ENCODE measurements around the gene HPN. TPM values are rescaled to one million over a fixed set of nuclear protein-coding genes. Genes with fewer than 3 reads are reported as not detected.

HPN gene
- total and polyA plus RNA-seq, 2 of the 13 experiments (the other 11 are each of a cell fraction or from before 2014, with no cell fraction given): 46.7 to 261 TPM

DNA sequence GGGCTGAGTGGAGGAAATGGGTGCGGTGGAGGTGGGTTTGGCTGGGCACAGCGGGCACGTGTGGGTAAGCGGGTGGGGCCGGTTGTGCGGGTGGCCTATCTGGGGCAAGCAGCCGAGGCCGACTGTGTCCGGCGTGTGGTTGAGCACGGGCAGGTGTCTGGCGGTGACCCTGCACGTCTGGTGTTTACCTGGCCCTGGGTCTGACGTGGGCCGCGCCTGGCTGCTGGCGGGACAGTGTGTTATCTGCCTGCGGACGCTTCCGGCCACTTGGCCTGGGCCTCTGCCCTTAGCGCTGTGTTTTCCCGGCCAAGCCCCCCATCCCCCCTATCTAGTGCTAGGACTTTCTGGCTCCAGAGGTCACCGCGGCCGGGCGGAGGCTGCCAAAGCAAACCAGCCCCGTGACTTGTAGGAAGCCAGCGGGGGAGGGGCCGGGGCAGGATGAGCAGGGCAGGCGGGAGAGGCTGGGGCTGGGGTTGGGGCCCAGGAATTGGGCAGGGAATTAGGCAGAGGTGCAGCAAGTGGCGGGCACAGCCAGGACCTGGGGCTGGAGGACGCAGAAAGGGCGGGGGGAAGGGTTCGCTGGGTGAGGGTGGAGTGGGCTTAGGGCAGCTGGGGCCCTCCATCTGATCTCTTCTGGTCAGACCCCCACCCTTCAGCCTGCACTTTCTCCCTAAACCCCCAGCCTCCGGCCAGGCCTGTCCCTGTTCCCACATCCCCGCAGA lies 534 bp upstream of the HPN start (continued):
- TF ChIP-seq, protein P1, sequence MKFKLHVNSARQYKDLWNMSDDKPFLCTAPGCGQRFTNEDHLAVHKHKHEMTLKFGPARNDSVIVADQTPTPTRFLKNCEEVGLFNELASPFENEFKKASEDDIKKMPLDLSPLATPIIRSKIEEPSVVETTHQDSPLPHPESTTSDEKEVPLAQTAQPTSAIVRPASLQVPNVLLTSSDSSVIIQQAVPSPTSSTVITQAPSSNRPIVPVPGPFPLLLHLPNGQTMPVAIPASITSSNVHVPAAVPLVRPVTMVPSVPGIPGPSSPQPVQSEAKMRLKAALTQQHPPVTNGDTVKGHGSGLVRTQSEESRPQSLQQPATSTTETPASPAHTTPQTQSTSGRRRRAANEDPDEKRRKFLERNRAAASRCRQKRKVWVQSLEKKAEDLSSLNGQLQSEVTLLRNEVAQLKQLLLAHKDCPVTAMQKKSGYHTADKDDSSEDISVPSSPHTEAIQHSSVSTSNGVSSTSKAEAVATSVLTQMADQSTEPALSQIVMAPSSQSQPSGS (CRISPR knock-in tag; IDR thresholded peaks at IDR 0.05): peak; percentile 88; the same call in 1 of the 2 replicates
- TF ChIP-seq HDAC1 (CRISPR knock-in tag; IDR thresholded peaks at IDR 0.05) (peak; percentile 99), TCF12 (IDR thresholded peaks at IDR 0.05) (no peak), TCF12 (CRISPR knock-in tag; IDR thresholded peaks at IDR 0.05) (peak; percentile 99), YEATS2 (CRISPR knock-in tag; IDR thresholded peaks at IDR 0.05; ENCODE audit: borderline replicate concordance) (peak; percentile 62; the same call in 1 of the 2 replicates), TEAD3 (CRISPR knock-in tag; optimal IDR thresholded peaks at IDR 0.05; ENCODE audit: borderline replicate concordance) (peak; percentile 84), AGO1 (IDR thresholded peaks at IDR 0.05; ENCODE audit: low read depth, low read length, poor library complexity, severe bottlenecking) (peak; percentile 60), ZNF550 (CRISPR knock-in tag; IDR thresholded peaks at IDR 0.05; ENCODE audit: borderline replicate concordance) (no peak), AKAP8 (CRISPR knock-in tag; IDR thresholded peaks at IDR 0.05) (peak; percentile 98), MXD4 (CRISPR knock-in tag; IDR thresholded peaks at IDR 0.05) (peak; percentile 55), RBFOX2 (IDR thresholded peaks at IDR 0.05; ENCODE audit: low read depth, low read length) (peak; percentile 97), FOXK1 (CRISPR knock-in tag; IDR thresholded peaks at IDR 0.05; ENCODE audit: borderline replicate concordance, low read depth) (peak; percentile 91), NFYB (CRISPR knock-in tag; IDR thresholded peaks at IDR 0.05) (no peak), DPF2 (CRISPR knock-in tag; IDR thresholded peaks at IDR 0.05; ENCODE audit: borderline replicate concordance, low read depth) (peak; percentile 73; the same call in 1 of the 2 replicates), SMAD3 (CRISPR knock-in tag; IDR thresholded peaks at IDR 0.05) (no peak; the same call in 1 of the 2 replicates), ZFP41 (CRISPR knock-in tag; IDR thresholded peaks at IDR 0.05; ENCODE audit: borderline replicate concordance) (no peak), ZBTB42 (CRISPR knock-in tag; IDR thresholded peaks at IDR 0.05) (no peak), EHMT2 (IDR thresholded peaks at IDR 0.05; ENCODE audit: borderline replicate concordance, low read depth, low read length) (no peak)
- TF ChIP-seq, protein P2, sequence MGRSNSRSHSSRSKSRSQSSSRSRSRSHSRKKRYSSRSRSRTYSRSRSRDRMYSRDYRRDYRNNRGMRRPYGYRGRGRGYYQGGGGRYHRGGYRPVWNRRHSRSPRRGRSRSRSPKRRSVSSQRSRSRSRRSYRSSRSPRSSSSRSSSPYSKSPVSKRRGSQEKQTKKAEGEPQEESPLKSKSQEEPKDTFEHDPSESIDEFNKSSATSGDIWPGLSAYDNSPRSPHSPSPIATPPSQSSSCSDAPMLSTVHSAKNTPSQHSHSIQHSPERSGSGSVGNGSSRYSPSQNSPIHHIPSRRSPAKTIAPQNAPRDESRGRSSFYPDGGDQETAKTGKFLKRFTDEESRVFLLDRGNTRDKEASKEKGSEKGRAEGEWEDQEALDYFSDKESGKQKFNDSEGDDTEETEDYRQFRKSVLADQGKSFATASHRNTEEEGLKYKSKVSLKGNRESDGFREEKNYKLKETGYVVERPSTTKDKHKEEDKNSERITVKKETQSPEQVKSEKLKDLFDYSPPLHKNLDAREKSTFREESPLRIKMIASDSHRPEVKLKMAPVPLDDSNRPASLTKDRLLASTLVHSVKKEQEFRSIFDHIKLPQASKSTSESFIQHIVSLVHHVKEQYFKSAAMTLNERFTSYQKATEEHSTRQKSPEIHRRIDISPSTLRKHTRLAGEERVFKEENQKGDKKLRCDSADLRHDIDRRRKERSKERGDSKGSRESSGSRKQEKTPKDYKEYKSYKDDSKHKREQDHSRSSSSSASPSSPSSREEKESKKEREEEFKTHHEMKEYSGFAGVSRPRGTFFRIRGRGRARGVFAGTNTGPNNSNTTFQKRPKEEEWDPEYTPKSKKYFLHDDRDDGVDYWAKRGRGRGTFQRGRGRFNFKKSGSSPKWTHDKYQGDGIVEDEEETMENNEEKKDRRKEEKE (IDR thresholded peaks at IDR 0.05): no peak
- TF ChIP-seq, protein P3, sequence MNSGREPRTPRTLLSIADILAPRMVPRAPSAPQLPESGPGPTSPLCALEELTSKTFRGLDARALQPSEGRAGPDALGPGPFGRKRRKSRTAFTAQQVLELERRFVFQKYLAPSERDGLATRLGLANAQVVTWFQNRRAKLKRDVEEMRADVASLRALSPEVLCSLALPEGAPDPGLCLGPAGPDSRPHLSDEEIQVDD (CRISPR knock-in tag; IDR thresholded peaks at IDR 0.05; ENCODE audit: borderline replicate concordance): 0 out of 2 replicates have a peak, but pooled peaks have one; percentile 35
- TF ChIP-seq, protein P4, sequence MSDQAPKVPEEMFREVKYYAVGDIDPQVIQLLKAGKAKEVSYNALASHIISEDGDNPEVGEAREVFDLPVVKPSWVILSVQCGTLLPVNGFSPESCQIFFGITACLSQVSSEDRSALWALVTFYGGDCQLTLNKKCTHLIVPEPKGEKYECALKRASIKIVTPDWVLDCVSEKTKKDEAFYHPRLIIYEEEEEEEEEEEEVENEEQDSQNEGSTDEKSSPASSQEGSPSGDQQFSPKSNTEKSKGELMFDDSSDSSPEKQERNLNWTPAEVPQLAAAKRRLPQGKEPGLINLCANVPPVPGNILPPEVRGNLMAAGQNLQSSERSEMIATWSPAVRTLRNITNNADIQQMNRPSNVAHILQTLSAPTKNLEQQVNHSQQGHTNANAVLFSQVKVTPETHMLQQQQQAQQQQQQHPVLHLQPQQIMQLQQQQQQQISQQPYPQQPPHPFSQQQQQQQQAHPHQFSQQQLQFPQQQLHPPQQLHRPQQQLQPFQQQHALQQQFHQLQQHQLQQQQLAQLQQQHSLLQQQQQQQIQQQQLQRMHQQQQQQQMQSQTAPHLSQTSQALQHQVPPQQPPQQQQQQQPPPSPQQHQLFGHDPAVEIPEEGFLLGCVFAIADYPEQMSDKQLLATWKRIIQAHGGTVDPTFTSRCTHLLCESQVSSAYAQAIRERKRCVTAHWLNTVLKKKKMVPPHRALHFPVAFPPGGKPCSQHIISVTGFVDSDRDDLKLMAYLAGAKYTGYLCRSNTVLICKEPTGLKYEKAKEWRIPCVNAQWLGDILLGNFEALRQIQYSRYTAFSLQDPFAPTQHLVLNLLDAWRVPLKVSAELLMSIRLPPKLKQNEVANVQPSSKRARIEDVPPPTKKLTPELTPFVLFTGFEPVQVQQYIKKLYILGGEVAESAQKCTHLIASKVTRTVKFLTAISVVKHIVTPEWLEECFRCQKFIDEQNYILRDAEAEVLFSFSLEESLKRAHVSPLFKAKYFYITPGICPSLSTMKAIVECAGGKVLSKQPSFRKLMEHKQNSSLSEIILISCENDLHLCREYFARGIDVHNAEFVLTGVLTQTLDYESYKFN (CRISPR knock-in tag; conservative IDR thresholded peaks at IDR 0.05): peak; percentile 98
